SKM-1 treated with dmso at 0.1 percent for 144 hours (cell line): ENCODE measurements around the gene CLIP3.
"Not testable (repeated sequence)": the region's sequence is repeated elsewhere in the genome, so short reads cannot be mapped to it uniquely, and the experiment has no call there.

ENCODE experiments used
- DNase-seq: peaks from one replicate; lab custom pipeline; 2025; ENCODE audit not compliant: unreplicated experiment; lab: John Stamatoyannopoulos, UW

CLIP3 gene

GRCh38 chr19:36009220-36009619 lies 23.5 kb downstream of the CLIP3 start:
- DNase-seq: no peak

- no peak for DNase-seq
These were observed 24.2 kb downstream of the CLIP3 start, which contains the start of gene SYNE4 for GRCh38 chr19:36008336-36008978. SYNE4 (minus strand) TSS chr19:36008813; CDS start chr19:36008681, 132 bp downstream.

- no peak for DNase-seq
These were observed 25.7 kb downstream of the CLIP3 start for GRCh38 chr19:36006955-36007354.

GRCh38 chr19:36003284-36003683 lies 29.4 kb downstream of the CLIP3 start:
- DNase-seq: no peak

GRCh38 chr19:36001605-36002004 lies 31.1 kb downstream of the CLIP3 start:
- DNase-seq: no peak

GRCh38 chr19:35996777-35997176 lies 35.9 kb downstream of the CLIP3 start:
- no peak for DNase-seq

GRCh38 chr19:35995048-35995993 lies 37.4 kb downstream of the CLIP3 start, which contains the start of gene SDHAF1:
SDHAF1 (plus strand) TSS chr19:35995188; CDS start chr19:35995275, 87 bp downstream.
- peak; percentile 95 for DNase-seq

- DNase-seq: no peak
These were observed 38.6 kb downstream of the CLIP3 start for GRCh38 chr19:35993923-35994598.

GRCh38 chr19:35992907-35993765 lies 39.5 kb downstream of the CLIP3 start:
- no peak for DNase-seq

- no peak for DNase-seq
These were observed 40.8 kb downstream of the CLIP3 start for GRCh38 chr19:35991731-35992450.

- no peak for DNase-seq
These were observed 41.6 kb downstream of the CLIP3 start for GRCh38 chr19:35990771-35991730.

GRCh38 chr19:35990156-35990555 lies 42.5 kb downstream of the CLIP3 start:
- no peak for DNase-seq

- DNase-seq: no peak
These were observed 43.8 kb downstream of the CLIP3 start for GRCh38 chr19:35988824-35989223.

- DNase-seq: no peak
These were observed 45.1 kb downstream of the CLIP3 start for GRCh38 chr19:35987571-35987896.

GRCh38 chr19:35986664-35987570 lies 45.8 kb downstream of the CLIP3 start:
- DNase-seq: peak; percentile 58

GRCh38 chr19:35986111-35986510 lies 46.6 kb downstream of the CLIP3 start:
- DNase-seq: no peak

GRCh38 chr19:35983177-35983576 lies 49.5 kb downstream of the CLIP3 start:
- DNase-seq: no peak

GRCh38 chr19:35980997-35981396 lies 51.7 kb downstream of the CLIP3 start:
- DNase-seq: not testable (repeated sequence)
